Chondrocyte (in vitro differentiated cells): Measurements from ENCODE around the gene NSF. TPM values are rescaled to one million over a fixed set of nuclear protein-coding genes. Genes with fewer than 3 reads are reported as not detected.

Experiments used
- DNase-seq: peaks from one replicate; pipeline ENCODE4 v3.0.0; 2021; ENCODE audit warnings: mixed read lengths, low spot score
- H3K27ac Mint-ChIP-seq: one replicate; pipeline ENCODE4 v1.8.0; 2021; ENCODE audit warnings: mild to moderate bottlenecking, moderate library complexity, mixed read lengths; ENCODE audit not compliant: unreplicated experiment
- H3K27me3 Mint-ChIP-seq: 2 replicates; pipeline ENCODE4 v1.8.0; 2021; ENCODE audit warnings: low read depth, mixed read lengths
- H3K36me3 Mint-ChIP-seq: 2 replicates; pipeline ENCODE4 v1.8.0; 2021; ENCODE audit warnings: low read depth, mixed read lengths
- H3K4me1 Mint-ChIP-seq: 2 replicates; pipeline ENCODE4 v1.8.0; 2021; ENCODE audit warnings: low read depth, mild to moderate bottlenecking, mixed read lengths
- H3K4me3 Mint-ChIP-seq: one replicate; pipeline ENCODE4 v1.8.0; 2021; ENCODE audit warnings: mild to moderate bottlenecking, moderate library complexity, mixed read lengths; ENCODE audit not compliant: unreplicated experiment
- H3K9me3 Mint-ChIP-seq: 2 replicates; pipeline ENCODE4 v1.8.0; 2021; ENCODE audit warnings: low read depth, mixed read lengths
- CTCF ChIP-seq: fragments of 200-600 bp; sonication (generic); IDR thresholded peaks from 2 replicates; pipeline ENCODE4 v1.5.0; 2021; ENCODE audit warnings: antibody characterized with exemption, mild to moderate bottlenecking, moderate library complexity
- total RNA-seq: library from RNA; stranded (reverse); gene quantifications from 3 replicates; pipeline ENCODE4 v1.2.1, GENCODE V29; 2021

The NSF gene
- total RNA-seq, 1 donor from 2014 or later, result 48.3 TPM

GRCh38 chr17:46744441-46744840 is 154.0 kb downstream of the NSF start:
- no peak for TF ChIP-seq CTCF
- H3K36me3 Mint-ChIP-seq, result peaks cover 2% of the 10 kb centered on the region
- H3K9me3 Mint-ChIP-seq, result no peaks in the 10 kb centered on the region
- H3K4me3 Mint-ChIP-seq, result no peak overlapping the region
- no peak overlapping the region for H3K27ac Mint-ChIP-seq
- DNase-seq, result no peak
- no peaks in the 10 kb centered on the region for H3K27me3 Mint-ChIP-seq
- peaks cover 29% of the 10 kb centered on the region for H3K4me1 Mint-ChIP-seq

- Mint-ChIP-seq H3K9me3 (no peaks in the 10 kb centered on the region), H3K4me1 (peaks cover 29% of the 10 kb centered on the region)
Measured at GRCh38 chr17:46745376-46745775, 154.9 kb downstream of the NSF start.

GRCh38 chr17:46751425-46751824 is 161.0 kb downstream of the NSF start:
- Mint-ChIP-seq H3K36me3 (peaks cover 20% of the 10 kb centered on the region), H3K4me3 (no peak overlapping the region), H3K27ac (no peak overlapping the region), H3K27me3 (no peaks in the 10 kb centered on the region), H3K4me1 (peaks cover 7% of the 10 kb centered on the region), H3K9me3 (no peaks in the 10 kb centered on the region)
- DNase-seq, result no peak
- TF ChIP-seq CTCF, result no peak

More at GRCh38 chr17:46745376-46745775, 154.9 kb downstream of the NSF start:
- peaks cover 7% of the 10 kb centered on the region for H3K36me3 Mint-ChIP-seq
- TF ChIP-seq CTCF, result no peak
- H3K4me3 Mint-ChIP-seq, result no peak overlapping the region
- no peak overlapping the region for H3K27ac Mint-ChIP-seq
- no peaks in the 10 kb centered on the region for H3K27me3 Mint-ChIP-seq
- no peak for DNase-seq

- Mint-ChIP-seq H3K27me3 (no peaks in the 10 kb centered on the region), H3K9me3 (no peaks in the 10 kb centered on the region)
- no peak for DNase-seq
Measured at GRCh38 chr17:46753776-46754175, 163.3 kb downstream of the NSF start.

GRCh38 chr17:46756081-46756735 is 165.7 kb downstream of the NSF start:
- DNase-seq, result no peak
- Mint-ChIP-seq H3K4me3 (no peak overlapping the region), H3K4me1 (no peaks in the 10 kb centered on the region), H3K27ac (no peak overlapping the region), H3K9me3 (no peaks in the 10 kb centered on the region), H3K27me3 (no peaks in the 10 kb centered on the region), H3K36me3 (peaks cover 20% of the 10 kb centered on the region)
- TF ChIP-seq CTCF, result no peak

More at GRCh38 chr17:46753776-46754175, 163.3 kb downstream of the NSF start:
- Mint-ChIP-seq H3K27ac (no peak overlapping the region), H3K4me3 (no peak overlapping the region), H3K4me1 (no peaks in the 10 kb centered on the region), H3K36me3 (peaks cover 20% of the 10 kb centered on the region)
- TF ChIP-seq CTCF, result no peak
